Stimulated activated naive B cell treated with anti-CD40 and anti-IgM and Interleukin-4, amounts not matched to agents 10 μg/mL and 1 μg/mL and 100 μg/mL, for 72 hours (primary cell): ENCODE data around the gene ARHGAP6.

ENCODE experiments used
- ATAC-seq, 2 donors: fragments of 150-1000 bp; cut with Tn5 transposase; replicated peaks; 2 replicates each; pipeline ENCODE4 v1.10.0; 2021; ENCODE audit warnings: moderate library complexity in 1 of 2
- DNase-seq: peaks from one replicate; pipeline ENCODE4 v3.0.0; 2021
- H3K27ac Mint-ChIP-seq: one replicate; pipeline ENCODE4 v1.8.0; 2022; ENCODE audit warnings: mild to moderate bottlenecking, mixed read lengths
- H3K27me3 Mint-ChIP-seq, 2 donors: one replicate each; pipeline ENCODE4 v1.8.0; 2022; ENCODE audit warnings: mixed read lengths in 2 of 2
- H3K36me3 Mint-ChIP-seq, 2 donors: one replicate each; pipeline ENCODE4 v1.8.0; 2022; ENCODE audit warnings: mixed read lengths in 2 of 2, mild to moderate bottlenecking in 1 of 2
- H3K4me1 Mint-ChIP-seq, 2 donors: one replicate each; pipeline ENCODE4 v1.8.0; 2022; ENCODE audit warnings: mixed read lengths in 2 of 2, mild to moderate bottlenecking in 1 of 2
- H3K4me3 Mint-ChIP-seq, 2 donors: one replicate each; pipeline ENCODE4 v1.8.0; 2022; ENCODE audit warnings: mild to moderate bottlenecking in 2 of 2, mixed read lengths in 2 of 2, moderate library complexity in 1 of 2
- H3K9me3 Mint-ChIP-seq, 2 donors: one replicate each; pipeline ENCODE4 v1.8.0; 2022; ENCODE audit warnings: mixed read lengths in 2 of 2, mild to moderate bottlenecking in 1 of 2

Gene ARHGAP6

DNA sequence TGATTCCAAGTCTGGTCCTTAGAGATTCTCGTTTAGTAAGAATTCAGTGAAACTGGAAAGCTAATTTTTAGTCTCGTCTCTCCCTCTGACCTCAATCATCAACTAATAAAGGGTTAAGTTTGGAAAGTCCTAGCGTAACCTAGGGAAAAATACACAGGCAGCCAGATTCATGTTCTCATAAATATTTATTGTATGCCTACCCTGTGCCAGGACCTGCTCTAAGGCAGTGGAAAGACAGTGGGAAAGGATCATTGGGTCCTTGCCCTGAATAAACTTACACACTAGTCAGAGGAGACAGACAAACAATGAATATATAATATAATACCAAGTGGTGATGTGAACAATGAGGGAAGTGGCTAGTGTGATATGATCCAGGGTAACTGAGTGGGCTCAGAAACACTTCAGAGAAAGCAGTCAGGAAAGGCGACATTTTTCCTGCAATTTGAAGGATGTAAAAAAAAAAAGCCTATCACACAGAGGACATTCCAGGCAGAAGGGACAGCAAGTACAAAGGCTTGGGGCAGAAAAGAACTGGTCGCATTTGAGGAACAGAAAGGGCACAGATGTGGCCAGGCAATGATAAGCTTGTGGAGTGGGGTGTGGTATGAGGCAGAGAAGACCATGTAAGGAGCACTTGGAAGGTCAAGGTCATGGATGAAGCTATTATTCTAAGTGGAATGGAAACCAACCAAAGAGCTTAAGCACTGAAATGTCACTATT, 243.8 kb downstream of the ARHGAP6 start:
- Mint-ChIP-seq H3K27me3 (peaks cover 10 to 25% of the 10 kb centered on the region in 2 donors), H3K27ac (no peak overlapping the region), H3K36me3 (no peaks in the 10 kb centered on the region), H3K4me3 (no peak overlapping the region), H3K9me3 (no peaks in the 10 kb centered on the region), H3K4me1 (peaks cover 0 to 2% of the 10 kb centered on the region in 2 donors)
- ATAC-seq (peak; percentile 54), DNase-seq (no peak)

DNA sequence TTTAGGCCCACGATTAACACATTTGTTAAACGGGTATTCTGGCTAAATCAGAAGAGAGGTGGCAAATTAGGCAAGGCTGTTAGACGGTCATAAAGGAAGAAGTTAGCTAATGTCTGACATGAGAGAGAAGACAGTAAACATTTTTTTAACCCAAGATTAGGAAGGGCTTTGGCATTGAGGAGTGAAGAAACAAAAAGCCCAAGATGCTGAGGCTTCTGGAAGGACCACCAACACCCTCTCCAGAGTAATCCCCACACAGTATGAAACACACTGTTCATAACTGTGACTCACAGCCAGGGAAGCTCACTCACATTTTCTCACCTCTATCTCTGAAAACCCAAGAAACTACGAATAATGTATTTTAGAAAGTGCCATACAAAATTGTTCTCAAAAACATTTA, 244.9 kb downstream of the ARHGAP6 start:
- ATAC-seq (no peak), DNase-seq (no peak)
- H3K4me1 Mint-ChIP-seq = peaks cover 0 to 2% of the 10 kb centered on the region in 2 donors
- H3K9me3 Mint-ChIP-seq = no peaks in the 10 kb centered on the region
- no peak overlapping the region for H3K4me3 Mint-ChIP-seq
- no peak overlapping the region for H3K27ac Mint-ChIP-seq
- H3K36me3 Mint-ChIP-seq = no peaks in the 10 kb centered on the region
- H3K27me3 Mint-ChIP-seq = peaks cover 6 to 19% of the 10 kb centered on the region in 2 donors

DNA sequence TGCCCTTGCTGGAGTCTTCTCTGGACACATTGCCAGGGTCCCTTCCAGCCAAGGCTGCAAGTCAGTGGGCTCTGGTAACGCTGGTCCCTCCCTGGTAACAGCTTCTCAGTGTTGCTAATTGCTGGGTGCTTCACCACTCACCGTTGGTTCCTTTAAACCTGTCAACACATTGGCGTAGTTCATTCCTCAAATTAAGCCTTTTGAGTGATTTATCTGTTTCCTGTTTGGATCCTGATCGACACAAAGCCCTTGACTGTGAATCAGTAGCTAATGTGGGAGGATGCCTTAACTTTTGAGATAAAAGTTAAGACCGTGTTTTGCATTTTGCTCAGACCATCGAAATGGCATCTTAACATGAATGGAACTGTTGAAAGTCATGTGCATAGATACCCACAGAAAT, 246.6 kb downstream of the ARHGAP6 start:
- peaks cover 6 to 19% of the 10 kb centered on the region in 2 donors for H3K27me3 Mint-ChIP-seq
- no peaks in the 10 kb centered on the region for H3K36me3 Mint-ChIP-seq
- ATAC-seq = no peak
- no peak overlapping the region for H3K4me3 Mint-ChIP-seq
- peaks cover 0 to 2% of the 10 kb centered on the region in 2 donors for H3K4me1 Mint-ChIP-seq
- no peaks in the 10 kb centered on the region for H3K9me3 Mint-ChIP-seq
- no peak for DNase-seq
- H3K27ac Mint-ChIP-seq = no peak overlapping the region

DNA sequence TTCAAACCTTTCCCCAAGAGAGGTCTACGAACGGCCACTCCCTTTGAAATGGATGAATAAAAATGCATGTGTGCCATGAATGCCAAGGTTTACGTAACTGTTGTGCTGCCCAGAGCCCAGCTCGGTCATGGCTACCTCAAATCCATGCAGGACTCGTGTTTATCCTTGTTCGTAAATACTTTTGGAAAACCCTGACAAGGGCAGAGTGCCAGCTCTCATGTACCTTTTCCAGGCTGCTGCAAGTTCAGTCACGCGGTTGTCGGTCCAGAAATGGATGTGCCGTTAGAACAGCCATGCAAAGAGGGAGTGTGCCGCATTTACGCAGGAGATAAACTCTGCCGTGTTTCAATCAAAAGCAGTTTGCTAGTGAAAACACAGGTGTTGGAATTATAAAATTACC, 249.1 kb downstream of the ARHGAP6 start:
- Mint-ChIP-seq H3K4me1 (no peaks in the 10 kb centered on the region), H3K9me3 (no peaks in the 10 kb centered on the region), H3K36me3 (no peaks in the 10 kb centered on the region), H3K27ac (no peak overlapping the region), H3K4me3 (no peak overlapping the region), H3K27me3 (peaks cover 6 to 8% of the 10 kb centered on the region in 2 donors)
- DNase-seq (no peak), ATAC-seq (no peak)

DNA sequence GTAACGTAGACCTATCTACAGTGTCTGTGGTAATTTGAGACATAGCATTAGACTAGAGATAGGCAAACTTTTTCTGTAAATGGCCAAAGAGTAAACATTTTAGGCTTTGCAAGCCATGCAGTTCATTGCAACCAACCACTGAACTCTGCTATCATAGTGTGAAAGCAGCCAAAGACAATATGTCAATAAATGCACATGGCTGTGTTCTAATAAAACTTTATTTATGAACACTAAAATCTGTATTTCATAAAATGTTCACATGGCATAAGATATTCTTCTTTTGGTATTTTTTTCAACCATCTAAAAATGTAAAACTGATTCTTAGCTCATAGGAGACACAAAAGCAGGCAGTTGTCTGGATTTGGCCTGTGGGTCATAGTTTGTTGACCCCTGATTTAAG, 251.6 kb downstream of the ARHGAP6 start:
- DNase-seq = no peak
- Mint-ChIP-seq H3K4me1 (no peaks in the 10 kb centered on the region), H3K27ac (no peak overlapping the region), H3K9me3 (no peaks in the 10 kb centered on the region), H3K4me3 (no peak overlapping the region), H3K27me3 (peaks cover 7 to 9% of the 10 kb centered on the region in 2 donors), H3K36me3 (no peaks in the 10 kb centered on the region)
- ATAC-seq = no peak

DNA sequence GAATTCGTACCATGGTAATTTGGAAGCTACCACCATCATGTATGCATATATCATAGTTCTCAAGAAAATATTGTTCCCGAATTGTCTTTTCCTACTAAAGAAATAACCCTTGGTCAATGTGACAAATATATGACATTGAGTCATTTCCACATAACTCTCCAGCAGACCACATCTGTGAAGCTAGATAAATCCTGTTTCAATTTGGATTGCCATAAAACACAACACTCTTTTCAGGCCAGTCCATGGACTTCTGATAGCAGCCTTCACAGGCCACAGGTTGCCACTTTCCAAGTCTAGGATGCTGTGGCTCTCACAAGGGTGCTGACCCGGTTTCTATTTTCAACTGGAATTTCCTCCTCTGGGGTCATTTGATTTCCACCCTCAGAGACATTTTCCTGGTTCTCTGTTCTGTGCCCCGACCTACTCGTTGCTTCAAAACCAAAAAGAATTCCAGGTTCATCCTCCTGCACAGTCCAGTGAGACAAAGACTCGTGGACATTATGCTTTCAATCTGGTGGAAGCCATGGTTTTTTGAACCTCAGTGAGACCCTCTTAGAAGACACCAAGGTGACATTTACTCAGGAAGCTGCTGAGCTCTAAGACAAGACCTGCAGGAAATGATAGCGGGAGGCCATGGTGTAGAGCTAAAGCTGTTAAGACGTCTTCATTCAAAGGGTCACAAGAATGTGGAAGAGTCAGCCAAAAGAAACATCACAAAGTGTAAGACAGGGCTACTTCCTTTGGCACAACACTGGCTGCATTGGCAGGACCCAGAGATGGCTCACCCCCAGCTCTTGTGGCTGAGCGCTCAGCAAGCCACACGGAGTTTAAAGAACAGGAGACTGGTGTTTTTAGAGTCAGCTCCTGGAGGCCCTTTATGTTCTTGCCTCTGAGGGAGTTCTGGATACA, 252.8 kb downstream of the ARHGAP6 start:
- no peak for DNase-seq
- H3K27ac Mint-ChIP-seq = no peak overlapping the region
- no peak overlapping the region for H3K4me3 Mint-ChIP-seq
- peaks cover 4 to 12% of the 10 kb centered on the region in 2 donors for H3K27me3 Mint-ChIP-seq
- no peaks in the 10 kb centered on the region for H3K4me1 Mint-ChIP-seq
- H3K36me3 Mint-ChIP-seq = no peaks in the 10 kb centered on the region
- H3K9me3 Mint-ChIP-seq = no peaks in the 10 kb centered on the region
- ATAC-seq = no peak

DNA sequence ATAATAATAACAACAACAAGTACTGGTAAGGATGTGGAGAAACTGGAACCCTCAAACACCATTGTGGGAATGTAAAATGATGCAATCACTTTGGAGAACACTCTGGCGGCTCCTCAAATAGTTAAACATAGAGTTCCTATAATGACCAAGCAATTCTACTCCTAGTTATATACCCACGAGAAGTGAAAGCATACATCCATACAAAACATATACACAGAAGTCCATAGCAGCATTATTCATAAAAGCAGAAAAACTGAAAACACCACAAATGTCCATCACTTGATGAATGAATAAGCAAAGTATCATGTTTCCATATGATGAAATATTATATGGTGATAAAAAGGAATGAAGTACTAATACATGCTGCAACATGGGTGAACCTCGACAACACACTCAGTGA, 255.8 kb downstream of the ARHGAP6 start:
- Mint-ChIP-seq H3K4me3 (no peak overlapping the region), H3K27ac (no peak overlapping the region), H3K9me3 (no peaks in the 10 kb centered on the region), H3K36me3 (no peaks in the 10 kb centered on the region), H3K4me1 (peaks cover 0 to 8% of the 10 kb centered on the region in 2 donors), H3K27me3 (peaks cover 8 to 10% of the 10 kb centered on the region in 2 donors)
- ATAC-seq (no peak), DNase-seq (no peak)

DNA sequence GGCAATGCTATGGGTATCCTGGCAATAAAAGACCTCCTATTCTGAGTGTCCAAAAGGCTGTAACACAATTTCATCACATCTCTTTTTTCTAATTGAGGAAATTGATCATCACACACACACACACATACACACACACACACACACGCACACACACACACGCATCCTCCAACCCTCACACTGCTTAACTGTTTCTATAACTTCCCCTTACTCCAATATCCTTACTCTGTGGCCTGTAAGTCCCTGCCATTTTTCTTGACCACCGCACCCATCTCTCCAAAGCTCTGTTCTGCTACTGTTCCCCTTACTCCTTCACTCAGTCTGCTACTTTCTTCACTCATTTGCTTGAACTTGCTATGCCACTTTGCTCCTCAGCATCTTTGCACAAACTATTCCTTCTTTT, 256.9 kb downstream of the ARHGAP6 start:
- no peaks in the 10 kb centered on the region for H3K9me3 Mint-ChIP-seq
- no peaks in the 10 kb centered on the region for H3K36me3 Mint-ChIP-seq
- H3K4me3 Mint-ChIP-seq = no peak overlapping the region
- no peak overlapping the region for H3K27ac Mint-ChIP-seq
- H3K4me1 Mint-ChIP-seq = peaks cover 0 to 8% of the 10 kb centered on the region in 2 donors
- DNase-seq (no peak), ATAC-seq (no peak)
- H3K27me3 Mint-ChIP-seq = peaks cover 11 to 12% of the 10 kb centered on the region in 2 donors

DNA sequence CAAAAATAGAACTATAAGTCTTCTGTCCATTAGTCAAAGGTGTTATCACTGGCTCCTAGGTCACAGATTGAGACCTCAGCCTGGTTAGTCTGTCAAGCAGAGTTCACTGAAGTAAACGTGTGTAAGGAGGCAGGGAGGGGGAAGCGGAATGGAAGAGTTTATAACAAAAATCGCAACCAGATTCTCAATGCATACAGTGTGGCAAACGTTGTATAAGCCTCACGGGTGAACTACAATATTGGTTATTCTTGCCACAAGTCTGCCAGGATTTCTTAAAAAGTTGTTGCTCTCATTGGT, 257.7 kb downstream of the ARHGAP6 start:
- no peak overlapping the region for H3K4me3 Mint-ChIP-seq
- DNase-seq = no peak
- no peaks in the 10 kb centered on the region for H3K36me3 Mint-ChIP-seq
- H3K4me1 Mint-ChIP-seq = peaks cover 0 to 8% of the 10 kb centered on the region in 2 donors
- H3K9me3 Mint-ChIP-seq = no peaks in the 10 kb centered on the region
- H3K27ac Mint-ChIP-seq = no peak overlapping the region
- no peak for ATAC-seq
- H3K27me3 Mint-ChIP-seq = peaks cover 11 to 12% of the 10 kb centered on the region in 2 donors

DNA sequence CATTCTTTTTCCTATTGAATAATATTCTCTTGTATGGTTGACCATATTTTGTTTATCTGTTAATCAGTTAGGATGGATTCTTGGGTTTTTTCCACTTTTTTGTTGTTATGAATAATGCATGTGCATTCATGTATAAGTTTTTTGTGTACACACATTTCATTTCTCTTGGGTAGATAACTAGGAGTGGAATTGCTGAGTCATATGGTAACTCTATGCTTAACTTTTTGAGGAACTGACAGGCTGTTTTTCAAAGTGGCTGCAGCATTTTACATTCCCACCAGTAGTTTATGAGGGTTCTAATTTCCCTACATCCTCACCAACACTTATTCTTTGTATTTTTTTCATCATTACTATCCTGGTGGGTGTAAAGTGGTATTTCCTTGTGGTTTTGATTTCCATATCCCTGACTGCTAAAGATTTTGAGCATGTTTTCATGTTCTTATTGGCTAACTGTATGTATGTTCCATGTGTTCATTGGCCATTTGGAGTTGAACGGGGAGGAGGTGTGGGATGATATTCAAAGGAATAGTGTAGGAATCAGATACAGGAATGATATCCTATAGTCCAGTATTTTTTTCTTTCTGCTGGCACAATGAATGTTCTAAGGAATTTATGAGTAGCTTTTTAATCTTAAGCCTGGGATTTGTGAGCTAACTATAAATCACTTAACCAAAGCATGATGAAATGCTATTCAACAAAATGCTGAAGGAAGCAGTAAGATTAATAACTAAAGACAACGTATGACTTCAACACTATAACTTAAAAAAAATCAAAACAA, 258.2 kb downstream of the ARHGAP6 start:
- Mint-ChIP-seq H3K27ac (no peak overlapping the region), H3K36me3 (no peaks in the 10 kb centered on the region), H3K4me1 (peaks cover 0 to 8% of the 10 kb centered on the region in 2 donors), H3K27me3 (peaks cover 11 to 12% of the 10 kb centered on the region in 2 donors), H3K9me3 (no peaks in the 10 kb centered on the region), H3K4me3 (no peak overlapping the region)
- DNase-seq (no peak), ATAC-seq (no peak)

DNA sequence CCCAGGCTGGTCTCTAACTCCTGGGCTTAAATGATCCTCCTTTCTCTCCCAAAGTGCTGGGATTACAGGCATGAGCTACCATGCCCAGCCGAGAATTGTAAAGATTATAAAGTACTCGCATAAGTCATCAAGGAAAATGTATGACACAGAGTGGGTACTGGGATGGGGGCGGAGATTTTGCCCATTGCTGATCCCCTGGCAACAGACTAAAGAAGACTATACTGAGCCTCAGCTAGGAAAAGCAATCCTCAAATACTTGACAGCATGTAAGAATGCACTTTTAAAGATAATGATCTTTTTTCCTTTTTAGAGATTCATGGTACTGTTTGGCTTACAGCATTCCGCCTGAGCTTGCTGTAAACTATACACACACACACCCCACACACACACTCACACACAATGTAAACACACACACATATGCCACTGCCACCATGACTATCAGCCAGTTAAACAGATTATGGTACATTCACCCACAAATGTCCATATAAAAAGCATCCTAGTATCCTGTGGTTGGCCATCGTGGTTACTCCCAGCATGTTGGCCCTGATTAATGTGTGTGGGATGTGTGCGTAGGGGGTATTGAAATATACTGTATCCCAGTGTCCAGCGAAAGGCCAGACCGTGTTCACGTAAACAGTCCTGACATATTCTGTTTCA, 259.5 kb downstream of the ARHGAP6 start:
- Mint-ChIP-seq H3K4me3 (no peak overlapping the region), H3K27me3 (peaks cover 12 to 14% of the 10 kb centered on the region in 2 donors), H3K4me1 (peaks cover 0 to 8% of the 10 kb centered on the region in 2 donors), H3K27ac (no peak overlapping the region), H3K36me3 (no peaks in the 10 kb centered on the region), H3K9me3 (no peaks in the 10 kb centered on the region)
- DNase-seq (no peak), ATAC-seq (no peak)

DNA sequence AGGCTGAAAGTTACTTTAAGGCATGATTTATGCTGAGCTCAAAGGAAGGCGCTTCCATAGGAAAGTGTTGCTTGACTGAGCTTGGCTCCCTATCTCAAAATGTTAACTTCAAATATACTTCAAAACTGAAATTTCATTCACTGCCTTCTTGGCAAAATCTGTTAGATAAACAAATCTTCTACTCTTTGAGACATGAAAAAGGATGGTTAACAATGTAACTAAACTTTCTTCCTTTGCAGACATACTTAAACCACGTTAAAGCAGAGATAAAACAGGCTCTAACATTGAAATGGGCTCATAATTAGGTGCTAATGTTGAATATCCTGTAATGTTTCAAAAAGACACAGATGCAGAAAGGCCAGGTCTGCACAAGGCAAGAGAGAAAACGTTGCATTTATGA, 262.1 kb downstream of the ARHGAP6 start:
- DNase-seq (no peak), ATAC-seq (no peak)
- Mint-ChIP-seq H3K27me3 (peaks cover 5 to 20% of the 10 kb centered on the region in 2 donors), H3K36me3 (no peaks in the 10 kb centered on the region), H3K4me3 (no peak overlapping the region), H3K4me1 (peaks cover 0 to 8% of the 10 kb centered on the region in 2 donors), H3K27ac (no peak overlapping the region), H3K9me3 (no peaks in the 10 kb centered on the region)

DNA sequence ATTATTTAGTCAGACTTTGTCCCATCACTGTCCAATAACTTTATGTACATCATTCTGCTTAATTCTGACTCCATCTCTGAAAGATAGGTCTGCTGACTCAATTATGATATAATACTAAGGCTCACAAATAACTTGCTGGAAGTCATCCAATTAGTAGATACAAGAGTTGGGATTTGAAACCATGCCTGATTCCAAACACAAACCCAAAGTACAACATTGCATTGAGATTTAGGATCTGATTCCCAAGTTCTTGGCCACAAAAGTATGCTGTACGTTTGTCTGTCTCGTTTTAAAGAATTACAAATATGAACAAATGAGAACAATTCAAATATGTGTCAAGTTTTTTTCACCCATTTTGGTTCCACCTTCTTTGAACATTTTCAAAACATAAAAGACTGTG, 263.8 kb downstream of the ARHGAP6 start:
- Mint-ChIP-seq H3K9me3 (no peaks in the 10 kb centered on the region), H3K4me1 (peaks cover 0 to under 1% of the 10 kb centered on the region in 2 donors), H3K4me3 (no peak overlapping the region), H3K27me3 (peaks cover 5 to 20% of the 10 kb centered on the region in 2 donors), H3K36me3 (no peaks in the 10 kb centered on the region), H3K27ac (no peak overlapping the region)
- ATAC-seq = no peak
- DNase-seq = no peak

DNA sequence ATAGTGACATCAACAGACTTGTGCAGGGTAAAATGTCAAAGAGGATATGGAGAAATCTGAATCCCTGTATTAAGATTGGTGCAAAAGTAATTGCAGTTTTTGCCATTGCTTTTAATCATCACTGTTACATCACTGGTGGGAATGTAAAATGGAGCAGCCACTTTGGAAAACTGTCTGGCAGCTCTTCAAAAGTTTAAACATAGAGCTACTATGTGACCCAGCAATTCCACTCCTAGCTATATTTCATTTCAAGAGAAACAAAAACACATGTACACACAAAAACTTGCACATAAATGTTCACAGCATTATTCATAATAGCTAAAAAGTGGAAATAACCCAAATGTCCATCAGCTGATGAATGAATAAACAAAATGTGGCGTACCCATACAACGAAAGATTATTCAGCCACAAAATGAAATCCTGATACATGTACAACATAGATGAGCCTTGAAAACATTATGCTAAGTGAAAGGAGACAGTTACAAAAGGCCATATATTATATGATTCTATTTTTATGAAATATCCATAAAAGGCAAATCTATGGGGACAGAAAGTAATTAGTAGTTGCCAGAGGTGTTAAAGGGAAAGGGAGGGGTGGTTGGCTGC, 266.1 kb downstream of the ARHGAP6 start:
- H3K27me3 Mint-ChIP-seq = peaks cover 0 to 16% of the 10 kb centered on the region in 2 donors
- H3K4me1 Mint-ChIP-seq = no peaks in the 10 kb centered on the region
- no peak for ATAC-seq

More for the DNA sequence above, 266.1 kb downstream of the ARHGAP6 start:
- H3K9me3 Mint-ChIP-seq = no peaks in the 10 kb centered on the region
- H3K36me3 Mint-ChIP-seq = no peaks in the 10 kb centered on the region
- DNase-seq = no peak
- no peak overlapping the region for H3K27ac Mint-ChIP-seq
- H3K4me3 Mint-ChIP-seq = no peak overlapping the region
